ENCODE measurements around the gene GGTLC2. TPM values are rescaled to one million over a fixed set of nuclear protein-coding genes. Genes with fewer than 3 reads are reported as not detected.
"Not testable (repeated sequence)": the region's sequence is repeated elsewhere in the genome, so short reads cannot be mapped to it uniquely, and the experiment has no call there.

GGTLC2 gene
- total and polyA plus RNA-seq, 8 donors: not detected

- H3K27ac ChIP-seq; H3K36me3 ChIP-seq; H3K27me3 ChIP-seq; H3K9me3 ChIP-seq; H3K4me3 ChIP-seq; H3K4me1 ChIP-seq; DNase-seq; intact Hi-C loops (cut with DNase I; ENCODE audit: low total_unique reads): not testable (repeated sequence)
- 35 to 47% (median 43%) methylated on average over 4 to 12 of the region's 12 CpGs for WGBS, 5 donors
- TF ChIP-seq CTCF (IDR thresholded peaks at IDR 0.05): peak in 2 of 7 experiments; percentile 16 to 32
Measured at GRCh38 chr22:22647952-22648351, 3.5 kb downstream of the GGTLC2 start.

DNA sequence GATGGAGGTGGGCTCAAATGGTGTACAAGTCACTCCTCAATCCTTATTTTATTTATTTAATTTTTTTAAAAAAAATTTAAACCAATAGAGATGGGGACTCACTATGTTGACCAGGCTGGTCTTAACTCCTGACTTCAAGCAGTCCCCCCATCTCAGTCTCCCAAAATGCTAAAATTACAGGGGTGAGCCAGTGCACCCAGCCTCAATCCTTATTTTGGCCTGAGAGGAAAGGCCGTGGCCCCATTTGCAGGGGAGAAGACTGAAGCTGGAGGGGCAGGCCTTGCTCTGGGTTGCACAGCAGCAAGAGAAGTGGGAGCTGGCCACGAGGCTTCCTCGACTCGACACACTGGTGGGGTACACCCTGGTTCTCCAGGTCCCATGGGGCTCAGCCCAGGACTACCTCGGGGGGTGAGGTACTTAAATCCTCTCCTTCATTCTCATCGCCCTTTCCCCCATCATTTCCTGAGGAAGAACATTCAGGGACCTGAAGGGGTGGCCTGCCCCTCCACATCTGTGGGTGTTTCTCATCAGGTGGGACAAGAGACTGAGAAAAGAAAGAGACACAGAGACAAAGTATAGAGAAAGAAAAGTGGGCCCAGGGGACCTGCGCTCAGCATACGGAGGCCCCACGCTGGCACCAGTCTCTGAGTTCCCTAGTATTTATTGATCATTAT is 4.6 kb downstream of the GGTLC2 start:
- H3K4me3 ChIP-seq; H3K36me3 ChIP-seq; H3K27ac ChIP-seq; H3K9me3 ChIP-seq; DNase-seq; H3K4me1 ChIP-seq; H3K27me3 ChIP-seq; intact Hi-C loops (cut with DNase I; ENCODE audit: low total_unique reads): not testable (repeated sequence)
- 86 to 94% (median 87%) methylated on average over 6 to 9 of the region's 9 CpGs for WGBS, 5 donors

GRCh38 chr22:22649761-22650160 is 5.3 kb downstream of the GGTLC2 start:
- H3K27me3 ChIP-seq; intact Hi-C loops (cut with DNase I; ENCODE audit: low total_unique reads); H3K27ac ChIP-seq; H3K4me3 ChIP-seq; H3K4me1 ChIP-seq; H3K36me3 ChIP-seq; DNase-seq; H3K9me3 ChIP-seq: not testable (repeated sequence)
- 53 to 70% (median 58%) methylated on average over 4 to 7 of the region's 8 CpGs for WGBS, 5 donors

DNA sequence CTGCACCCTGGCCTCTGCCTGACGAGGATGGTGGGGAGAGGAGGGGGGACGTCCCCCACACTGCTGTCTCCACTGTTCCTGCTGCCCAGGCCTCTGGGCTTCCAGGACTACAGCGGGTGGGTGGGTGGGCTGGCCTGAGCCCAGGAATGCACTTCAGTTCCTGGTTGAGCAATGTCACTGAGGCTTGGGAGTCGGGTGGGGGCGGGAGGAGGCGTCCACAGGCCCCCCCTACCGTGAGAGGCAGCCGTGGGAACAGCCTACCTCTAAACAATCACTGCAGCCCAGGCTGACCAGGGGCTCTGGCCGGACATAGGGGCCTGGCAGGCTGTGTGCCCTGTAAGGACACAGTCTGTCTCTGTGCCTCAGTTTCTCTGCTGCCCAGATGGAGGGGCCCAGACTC is 6.0 kb downstream of the GGTLC2 start:
- H3K36me3 ChIP-seq; H3K9me3 ChIP-seq; H3K27me3 ChIP-seq; intact Hi-C loops (cut with DNase I; ENCODE audit: low total_unique reads); H3K27ac ChIP-seq; DNase-seq; H3K4me3 ChIP-seq; H3K4me1 ChIP-seq: not testable (repeated sequence)
- 5 to 51% (median 31%) methylated on average over 4 to 6 of the region's 9 CpGs; no CpG with 5 or more reads in 1 of the 5 donors for WGBS, 5 donors

- H3K27ac ChIP-seq; intact Hi-C loops (cut with DNase I; ENCODE audit: low total_unique reads); H3K9me3 ChIP-seq; H3K4me1 ChIP-seq; H3K27me3 ChIP-seq; H3K4me3 ChIP-seq; DNase-seq; H3K36me3 ChIP-seq: not testable (repeated sequence)
- 62 to 83% (median 71%) methylated on average over 3 to 7 of the region's 8 CpGs; no CpG with 5 or more reads in 1 of the 5 donors for WGBS, 5 donors
Measured at GRCh38 chr22:22650803-22651515, 6.5 kb downstream of the GGTLC2 start.

GRCh38 chr22:22651593-22651992 is 7.2 kb downstream of the GGTLC2 start:
- 18 to 40% (median 22%) methylated on average over 1 to 9 of the region's 10 CpGs for WGBS, 5 donors
- H3K36me3 ChIP-seq; H3K27ac ChIP-seq; H3K4me1 ChIP-seq; intact Hi-C loops (cut with DNase I; ENCODE audit: low total_unique reads); H3K9me3 ChIP-seq; H3K4me3 ChIP-seq: not testable (repeated sequence)
- peak in 1 of 2 donors; percentile 76 for DNase-seq
- peaks cover 0 to 11% (median 7%) of the 10 kb centered on the region in 3 donors for H3K27me3 ChIP-seq

GRCh38 chr22:22652102-22652501 is 7.7 kb downstream of the GGTLC2 start:
- H3K36me3 ChIP-seq; H3K4me1 ChIP-seq; H3K27ac ChIP-seq; H3K4me3 ChIP-seq; H3K9me3 ChIP-seq; intact Hi-C loops (cut with DNase I; ENCODE audit: low total_unique reads): not testable (repeated sequence)
- peaks cover 0 to 11% (median 8%) of the 10 kb centered on the region in 3 donors for H3K27me3 ChIP-seq
- WGBS, 5 donors: 17 to 55% (median 51%) methylated on average over 6 to 12 of the region's 12 CpGs
- DNase-seq: peak in 1 of 2 donors; percentile 42

DNA sequence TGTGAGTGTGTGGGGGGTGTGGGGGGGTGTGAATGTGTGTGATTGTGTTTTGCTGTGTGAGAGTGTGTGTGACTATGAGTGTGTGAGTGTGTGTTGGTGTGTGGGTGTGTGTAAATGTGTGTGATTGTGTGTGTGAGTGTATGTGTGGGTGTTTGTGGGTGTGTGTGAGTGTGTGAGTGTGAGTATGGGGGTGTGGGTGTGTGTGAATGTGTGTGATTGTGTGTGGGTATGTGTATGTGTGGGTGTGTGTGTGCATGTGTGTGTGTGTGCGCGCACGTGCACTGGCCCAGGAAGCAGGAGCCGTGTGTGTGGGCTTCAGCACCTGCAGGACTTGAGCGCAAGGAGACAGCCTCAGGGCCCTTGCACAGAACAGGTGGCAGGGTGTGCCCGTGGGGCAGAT is 8.2 kb downstream of the GGTLC2 start:
- intact Hi-C loops (cut with DNase I; ENCODE audit: low total_unique reads); H3K9me3 ChIP-seq; DNase-seq; H3K4me3 ChIP-seq; H3K4me1 ChIP-seq; H3K27ac ChIP-seq; H3K36me3 ChIP-seq: not testable (repeated sequence)
- peaks cover 0 to 11% (median 8%) of the 10 kb centered on the region in 3 donors for H3K27me3 ChIP-seq
- 82 to 90% (median 85%) methylated on average over 5 to 6 of the region's 6 CpGs for WGBS, 5 donors

DNA sequence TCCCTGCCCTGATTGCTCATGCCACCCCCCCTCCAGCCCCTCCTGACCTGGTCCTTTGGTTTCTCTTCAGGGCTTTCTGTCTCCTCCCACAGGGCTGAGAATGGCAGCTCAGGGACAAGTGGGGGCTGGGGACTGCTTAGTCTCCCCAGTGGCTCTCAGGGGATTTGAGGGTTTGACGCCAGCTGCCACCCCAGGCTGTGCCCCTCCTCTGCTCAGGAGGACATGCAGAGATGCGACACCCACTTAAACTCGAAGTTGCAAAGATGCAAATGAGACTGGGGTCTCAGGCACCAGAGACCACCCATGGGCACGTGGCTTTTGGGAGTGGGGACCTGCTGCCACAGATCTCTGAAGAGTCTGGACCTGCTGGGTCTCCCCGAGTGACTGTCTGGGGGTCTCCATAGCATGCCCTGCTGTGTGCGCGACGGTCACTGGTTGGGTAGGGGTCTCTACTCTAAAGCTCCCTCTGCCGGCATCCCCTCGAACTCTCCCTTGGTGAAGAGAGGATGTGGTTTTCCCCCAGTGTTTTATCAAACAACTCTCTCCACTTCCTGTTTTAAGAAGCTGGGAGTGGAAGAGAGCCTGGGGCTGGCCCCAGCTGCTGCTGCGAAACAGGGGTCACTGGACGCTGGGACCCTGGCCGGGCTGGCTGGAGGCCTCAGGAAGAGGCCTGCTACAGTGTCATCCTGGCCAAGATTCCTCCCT is 9.4 kb downstream of the GGTLC2 start:
- peaks cover 0 to 11% (median 8%) of the 10 kb centered on the region in 3 donors for H3K27me3 ChIP-seq
- H3K36me3 ChIP-seq; H3K4me1 ChIP-seq; H3K4me3 ChIP-seq; intact Hi-C loops (cut with DNase I; ENCODE audit: low total_unique reads); DNase-seq; H3K27ac ChIP-seq; H3K9me3 ChIP-seq: not testable (repeated sequence)
- WGBS, 5 donors: 15 to 38% (median 29%) methylated on average over 5 to 10 of the region's 13 CpGs

All from stomach (tissue), 9 donors.